HG03280 (cell line): ENCODE results near the gene UBXN11.

Experiments
- ATAC-seq: cut with Tn5 transposase; IDR thresholded peaks from one replicate; pipeline ENCODE4 v1.9.1; 2021; ENCODE audit warnings: mild to moderate bottlenecking, moderate library complexity; ENCODE audit not compliant: unreplicated experiment

Gene UBXN11

GRCh38 chr1:26274801-26275425, 31.5 kb downstream of the UBXN11 start:
- ATAC-seq, result no peak

DNA sequence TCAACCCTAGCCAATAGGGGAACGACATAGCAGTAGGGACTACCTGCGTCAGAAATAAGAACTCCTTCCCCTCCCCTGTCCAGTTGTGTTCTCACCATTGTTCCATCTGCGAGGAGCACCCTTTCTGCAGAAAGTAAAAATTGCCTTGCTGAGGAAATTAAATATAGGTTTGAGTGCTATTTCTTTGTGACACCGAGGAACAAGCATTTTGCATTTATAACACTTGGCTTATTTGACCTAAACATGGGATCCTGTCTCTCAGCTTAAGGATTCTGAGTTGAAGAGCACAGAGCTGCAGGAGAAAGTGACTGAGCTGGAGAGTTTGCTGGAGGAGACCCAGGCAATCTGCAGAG, 37.3 kb downstream of the UBXN11 start:
- no peak for ATAC-seq

DNA sequence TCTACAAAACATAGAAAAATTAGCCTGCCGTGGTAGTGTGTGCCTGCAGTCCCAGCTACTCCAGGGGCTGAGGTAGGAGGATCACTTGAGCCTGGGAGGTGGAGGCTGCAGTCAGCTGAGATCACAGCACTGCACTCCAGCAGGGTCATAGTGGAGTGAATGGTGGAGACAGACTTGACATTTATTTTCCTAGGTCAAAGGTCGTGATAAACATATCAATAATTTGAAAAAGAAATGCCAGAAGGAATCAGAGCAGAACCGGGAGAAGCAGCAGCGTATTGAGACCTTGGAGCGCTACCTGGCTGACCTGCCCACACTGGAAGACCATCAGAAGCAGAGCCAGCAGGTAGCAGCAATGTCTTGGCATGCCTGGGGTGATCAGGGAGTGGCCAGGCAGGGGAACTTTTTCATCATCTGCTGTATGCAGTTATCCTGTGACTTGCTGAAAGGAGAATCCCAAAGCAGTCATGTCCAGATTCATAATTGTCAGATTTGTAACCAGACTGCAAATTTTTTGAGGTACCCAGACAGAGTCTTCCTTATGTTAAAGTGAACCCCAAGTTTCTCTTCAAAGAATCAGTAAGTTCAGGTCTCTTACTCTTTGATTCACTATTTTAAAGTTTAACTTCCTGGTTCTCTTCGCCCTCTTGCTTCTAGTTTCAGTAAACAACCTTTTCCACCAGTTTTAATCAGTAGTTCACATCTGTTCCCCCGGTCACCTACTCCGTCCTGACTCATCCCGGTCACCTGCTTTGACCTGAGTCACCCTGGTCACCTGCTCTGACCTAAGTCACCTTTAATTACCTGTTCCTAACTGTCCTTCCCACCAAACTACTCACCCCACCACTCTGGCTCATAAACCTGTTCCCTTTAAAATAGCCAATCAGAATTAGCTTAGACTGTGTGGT, 37.9 kb downstream of the UBXN11 start:
- ATAC-seq, result no peak

DNA sequence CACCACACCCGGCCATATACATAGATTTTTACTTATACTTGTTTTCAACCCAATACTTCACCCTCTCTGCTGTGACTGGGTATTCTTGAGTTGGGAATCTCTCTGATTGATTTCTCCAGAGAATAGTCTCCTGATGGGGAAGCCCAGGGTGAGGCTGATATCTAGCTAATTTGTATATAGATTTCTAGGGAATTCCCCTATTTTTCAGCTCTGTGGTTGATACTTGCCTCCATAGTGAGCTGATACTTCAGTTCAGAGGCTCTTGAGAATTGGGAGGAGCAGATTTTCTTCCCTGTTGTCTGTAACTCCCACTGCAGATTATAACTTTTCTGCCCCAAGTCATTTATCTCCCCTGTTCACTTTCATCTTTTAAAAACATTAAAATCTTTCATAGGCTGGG, 41.0 kb downstream of the UBXN11 start:
- ATAC-seq, result no peak

GRCh38 chr1:26263212-26263611, 43.2 kb downstream of the UBXN11 start:
- no peak for ATAC-seq

- no peak for ATAC-seq
These were observed 46.9 kb downstream of the UBXN11 start for GRCh38 chr1:26259578-26259977.

DNA sequence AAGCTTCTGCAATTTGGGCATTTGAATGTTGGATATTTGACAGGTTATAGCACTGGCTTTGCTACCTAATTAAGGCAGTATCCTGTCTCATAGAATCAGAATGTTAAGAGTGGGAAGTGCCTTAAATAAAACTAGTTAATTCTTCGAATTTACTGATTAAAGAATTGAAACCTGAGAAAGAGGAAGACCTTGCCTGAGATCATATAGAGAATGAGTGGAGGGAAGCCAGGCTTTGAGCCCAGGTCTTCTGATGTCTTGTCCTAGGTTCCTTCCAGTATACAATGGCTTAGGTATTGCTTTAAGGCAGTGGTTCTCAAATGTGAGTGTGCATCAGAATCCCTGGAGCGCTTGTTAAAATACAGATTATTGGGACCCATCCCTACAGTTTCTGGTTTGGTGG, 47.4 kb downstream of the UBXN11 start:
- ATAC-seq, result no peak

- no peak for ATAC-seq
These were observed 49.2 kb downstream of the UBXN11 start for GRCh38 chr1:26257222-26257621.

- ATAC-seq, result no peak
These were observed 52.0 kb downstream of the UBXN11 start for GRCh38 chr1:26254404-26254803.

GRCh38 chr1:26252718-26253117, 53.7 kb downstream of the UBXN11 start:
- no peak for ATAC-seq

DNA sequence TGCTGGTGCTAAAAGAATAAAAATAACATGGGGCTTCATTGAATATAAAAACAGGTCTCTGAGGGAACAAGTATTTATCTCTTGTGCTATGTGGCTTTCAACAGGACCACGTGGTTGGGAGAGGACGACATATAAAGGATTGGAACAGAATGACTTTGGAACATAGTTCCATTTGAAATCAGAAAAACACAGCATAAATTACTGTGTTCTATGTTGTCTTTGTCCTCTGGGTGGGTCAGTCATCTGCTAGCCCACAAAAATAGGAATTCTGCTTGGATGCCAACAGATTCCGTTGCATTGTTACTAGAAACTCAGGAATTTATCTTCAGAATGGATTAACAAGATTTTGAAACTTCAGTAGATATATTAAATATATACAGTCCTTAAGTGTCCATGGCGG, 66.5 kb downstream of the UBXN11 start:
- no peak for ATAC-seq

DNA sequence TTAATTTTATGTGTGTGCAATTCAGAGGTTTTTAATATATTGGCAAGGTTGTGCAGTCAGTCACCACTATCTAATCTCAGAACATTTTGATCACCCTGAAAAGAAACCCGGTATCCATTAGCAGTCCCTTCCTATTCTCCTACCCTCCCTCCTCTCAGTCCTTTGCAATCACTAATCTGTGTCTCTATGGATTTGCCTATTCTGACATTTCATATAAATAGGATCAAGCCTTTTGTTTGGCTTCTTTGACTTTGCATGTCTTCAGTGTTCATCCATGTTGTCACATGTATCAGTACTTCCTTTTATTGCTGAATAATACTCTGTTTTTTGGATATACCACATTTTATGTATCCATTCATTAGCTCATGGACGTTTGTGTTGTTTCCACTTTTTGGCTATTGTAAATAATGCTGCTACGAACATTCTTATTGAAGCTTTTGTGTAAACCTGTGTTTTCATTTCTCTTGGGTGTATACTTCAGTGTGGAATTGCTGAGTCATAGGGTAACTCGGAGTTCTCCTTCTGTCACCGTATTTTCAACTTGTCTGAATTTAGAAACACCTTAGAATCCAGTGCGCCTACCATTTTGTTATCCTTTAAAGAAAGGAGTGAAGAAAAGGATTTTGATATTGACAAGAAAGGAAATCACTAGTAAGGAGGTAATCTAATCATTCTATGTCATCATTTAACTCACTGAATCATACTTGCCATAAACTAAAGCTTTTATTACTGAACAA, 69.0 kb downstream of the UBXN11 start:
- no peak for ATAC-seq

GRCh38 chr1:26234644-26235370, 71.6 kb downstream of the UBXN11 start:
- ATAC-seq, result no peak

DNA sequence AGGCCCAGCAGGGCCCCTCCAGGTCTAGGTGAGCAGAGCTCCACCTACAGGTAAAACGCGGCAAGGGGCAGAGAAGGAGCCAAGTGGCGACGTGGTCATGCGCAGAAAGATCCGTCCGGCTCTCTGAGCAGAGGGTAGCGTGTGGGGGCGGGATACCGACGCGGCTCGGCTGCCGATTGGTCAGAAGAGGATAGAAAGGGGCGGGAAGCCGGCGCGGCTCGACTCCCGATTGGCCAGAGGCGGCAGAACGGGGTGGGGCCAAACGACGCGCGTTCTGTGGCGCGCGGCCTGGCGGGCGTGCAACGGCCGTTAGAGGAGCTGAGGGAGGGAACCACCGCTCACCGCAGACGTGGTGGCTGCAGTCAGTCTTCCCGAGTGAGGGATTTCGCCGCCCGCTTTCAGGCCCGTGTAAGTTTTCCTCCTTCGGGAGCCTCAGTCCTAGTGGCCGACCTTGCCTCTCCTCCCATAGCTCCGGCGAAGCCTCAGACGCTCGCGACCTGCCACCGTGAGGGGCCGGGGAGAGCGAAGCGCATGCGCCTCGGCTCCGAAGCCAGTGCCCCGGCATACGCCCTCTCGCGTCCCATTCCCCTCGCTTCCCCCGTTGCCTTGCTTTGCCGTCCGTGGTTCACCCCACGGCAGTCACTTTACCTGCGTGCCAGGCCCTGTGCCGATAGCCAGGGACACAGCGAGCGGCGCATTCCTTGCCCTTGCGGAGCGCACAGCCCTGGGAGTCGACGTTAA, 72.4 kb downstream of the UBXN11 start, which contains the start of gene CEP85:
Gene CEP85, plus strand, starts transcription at position 298 of the 741 bp plus-strand sequence. CDS start 5,584 bp downstream, outside the sequence.
- peak; percentile 89 for ATAC-seq
